ENCODE data around the gene TBP. TPM values are rescaled to one million over a fixed set of nuclear protein-coding genes. Genes with fewer than 3 reads are reported as not detected.
A peak's percentile ranks its signal among the peaks of the same experiment; 100 is the strongest.
"Not testable (repeated sequence)": the region's sequence is repeated elsewhere in the genome, so short reads cannot be mapped to it uniquely, and the experiment has no call there.

Gene TBP
- 10 to 100 TPM; 23.9 to 27.4 TPM for total RNA-seq

DNA sequence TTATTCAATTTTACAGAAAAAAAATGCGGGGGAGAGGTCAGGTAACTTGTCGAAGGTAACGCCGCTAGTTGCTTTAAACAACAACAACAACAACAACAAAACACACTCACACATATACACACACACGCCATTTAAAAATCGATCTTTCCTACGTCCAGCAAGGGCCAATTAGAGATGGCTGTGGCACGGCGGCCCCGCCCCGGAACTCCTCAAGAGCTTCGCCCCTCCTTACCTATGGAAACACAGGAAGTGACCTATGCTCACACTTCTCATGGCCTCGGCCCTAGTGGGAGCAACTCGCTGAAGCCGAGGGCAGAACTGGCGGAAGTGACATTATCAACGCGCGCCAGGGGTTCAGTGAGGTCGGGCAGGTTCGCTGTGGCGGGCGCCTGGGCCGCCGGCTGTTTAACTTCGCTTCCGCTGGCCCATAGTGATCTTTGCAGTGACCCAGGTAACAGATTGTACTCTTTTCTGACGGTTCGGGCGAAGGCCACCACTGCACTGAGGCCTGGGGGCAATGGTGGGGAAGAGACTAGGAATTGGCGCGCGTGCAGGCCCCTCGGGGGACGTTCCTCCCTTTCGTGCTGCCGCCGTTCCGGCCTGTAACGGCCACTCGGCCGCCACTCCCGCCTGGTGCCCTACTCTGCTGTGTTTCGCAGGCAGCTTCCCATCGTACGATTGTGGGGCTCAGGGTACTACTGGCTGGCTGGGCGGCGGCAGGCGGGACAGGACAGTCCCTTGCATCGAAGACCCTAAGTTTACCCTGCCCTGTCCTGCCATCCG, at the start of gene TBP:
Gene TBP (plus strand): TSS at position 357 of the 783 bp plus-strand sequence. CDS start 2,661 bp downstream, outside the sequence.
- Mint-ChIP-seq H3K4me1 (peaks cover 36% of the 10 kb centered on the region), H3K36me3 (ENCODE audit: low read depth) (peaks cover 35% of the 10 kb centered on the region), H3K27ac (no peak within 1 kb of the TSS), H3K9me3 (ENCODE audit: low read depth) (no peaks in the 10 kb centered on the region), H3K4me3 (no peak within 1 kb of the TSS), H3K27me3 (no peaks in the 10 kb centered on the region)
- POLR2A ChIA-PET, result interaction anchor here (0.7 kb wide), 1 partner anchor 13 kb away, joined by 4 read pairs; no protein-coding TSS in a partner anchor
- ATAC-seq, result peak; percentile 96
- peak; percentile 98 for DNase-seq
- intact Hi-C loops (cut with DNase I, micrococcal nuclease), result loop anchor here (1.0 to 10.0 kb wide), 6 partner anchors 30 to 853 kb away; partner anchors contain the start of genes DYNLT2 (in 2 of the 2), ERMARD (in 2 of the 2), FAM120B (in 2 of the 2) and PDCD2 (in 2 of the 2)
- CTCF ChIA-PET, result interaction anchor here (0.8 kb wide), 1 partner anchor 24 kb away, joined by 4 read pairs; no protein-coding TSS in a partner anchor

DNA sequence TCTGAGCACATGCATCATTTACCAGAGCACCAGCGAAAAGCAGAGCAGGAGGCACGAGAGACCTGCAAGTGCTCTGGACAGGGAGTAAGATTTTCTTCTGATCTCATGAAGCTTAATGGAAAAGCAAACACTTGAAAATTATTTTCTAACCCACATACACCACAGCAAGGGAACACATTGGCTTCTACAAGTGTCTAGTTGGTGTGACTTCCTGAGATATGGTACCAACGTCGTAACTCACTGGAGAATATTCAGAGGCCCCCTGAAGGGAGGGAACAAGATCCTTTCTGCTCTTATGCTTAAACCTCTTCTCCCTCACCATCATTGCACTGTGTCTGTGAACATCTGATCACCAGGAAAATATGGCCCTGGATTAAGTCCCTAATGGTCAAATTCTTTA, 49.7 kb upstream of the TBP start:
- Mint-ChIP-seq H3K4me3 (no peak overlapping the region), H3K4me1 (no peaks in the 10 kb centered on the region), H3K9me3 (ENCODE audit: low read depth) (peaks cover 5% of the 10 kb centered on the region), H3K27me3 (peaks cover 49% of the 10 kb centered on the region), H3K36me3 (ENCODE audit: low read depth) (no peaks in the 10 kb centered on the region), H3K27ac (no peak overlapping the region)
- ChIA-PET CTCF (interaction anchor here (0.7 kb wide), 1 partner anchor 427 kb away, joined by 3 read pairs; no protein-coding TSS in a partner anchor), POLR2A (no interaction called here)
- DNase-seq (no peak), ATAC-seq (no peak)
- intact Hi-C loops (cut with DNase I, micrococcal nuclease), result no loop called here

DNA sequence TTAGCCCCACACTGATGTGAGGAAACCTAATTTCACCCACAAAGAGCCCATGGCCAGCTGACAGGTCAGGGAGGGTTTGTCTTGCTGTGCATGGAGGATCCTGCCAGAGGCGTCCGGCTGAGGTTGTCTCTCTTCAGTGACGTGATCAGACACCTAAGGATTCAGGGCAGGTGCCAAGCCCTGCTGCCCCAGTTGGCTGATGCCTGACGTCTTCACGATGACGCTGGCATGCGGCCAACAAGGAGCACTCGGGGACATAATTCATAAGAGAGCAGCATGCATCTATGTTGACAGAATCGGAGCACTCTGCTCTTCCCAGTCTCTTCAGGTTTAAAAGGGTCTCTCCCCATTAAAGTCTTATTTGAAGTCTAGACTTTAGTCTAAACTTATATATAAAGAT, 48.9 kb upstream of the TBP start:
- DNase-seq (no peak), ATAC-seq (no peak)
- no peak overlapping the region for H3K27ac Mint-ChIP-seq
- no peaks in the 10 kb centered on the region for H3K4me1 Mint-ChIP-seq
- no peak overlapping the region for H3K4me3 Mint-ChIP-seq
- peaks cover 5% of the 10 kb centered on the region for H3K9me3 Mint-ChIP-seq (ENCODE audit: low read depth)
- H3K27me3 Mint-ChIP-seq, result peaks cover 49% of the 10 kb centered on the region
- POLR2A ChIA-PET, result no interaction called here
- intact Hi-C loops (cut with DNase I, micrococcal nuclease), result no loop called here
- no peaks in the 10 kb centered on the region for H3K36me3 Mint-ChIP-seq (ENCODE audit: low read depth)
- CTCF ChIA-PET, result no interaction called here

DNA sequence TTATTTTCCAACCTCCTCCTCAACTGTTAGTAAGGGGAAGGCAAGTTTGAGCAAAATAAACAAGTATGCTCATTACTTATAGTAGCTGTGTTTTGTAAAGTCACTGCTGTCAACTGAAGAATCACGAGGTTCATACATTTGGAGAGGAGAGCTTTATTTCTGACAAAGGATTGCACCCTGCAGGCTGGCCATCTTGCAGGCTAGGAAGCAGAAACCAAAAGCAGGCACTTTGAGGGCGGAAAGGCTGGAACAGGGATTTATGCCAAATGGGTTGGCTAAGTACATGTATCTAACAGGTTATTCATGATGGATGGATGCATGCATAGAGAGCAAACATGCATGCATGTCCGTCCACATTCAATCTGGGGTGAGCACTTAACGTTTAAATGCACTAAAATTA, 47.7 kb upstream of the TBP start:
- Mint-ChIP-seq H3K27me3 (peaks cover 44% of the 10 kb centered on the region), H3K4me3 (no peak overlapping the region), H3K36me3 (ENCODE audit: low read depth) (no peaks in the 10 kb centered on the region), H3K27ac (no peak overlapping the region), H3K9me3 (ENCODE audit: low read depth) (peaks cover 2% of the 10 kb centered on the region), H3K4me1 (no peaks in the 10 kb centered on the region)
- CTCF ChIA-PET, result no interaction called here
- intact Hi-C loops (cut with DNase I, micrococcal nuclease), result no loop called here
- POLR2A ChIA-PET, result no interaction called here
- no peak for ATAC-seq
- no peak for DNase-seq

DNA sequence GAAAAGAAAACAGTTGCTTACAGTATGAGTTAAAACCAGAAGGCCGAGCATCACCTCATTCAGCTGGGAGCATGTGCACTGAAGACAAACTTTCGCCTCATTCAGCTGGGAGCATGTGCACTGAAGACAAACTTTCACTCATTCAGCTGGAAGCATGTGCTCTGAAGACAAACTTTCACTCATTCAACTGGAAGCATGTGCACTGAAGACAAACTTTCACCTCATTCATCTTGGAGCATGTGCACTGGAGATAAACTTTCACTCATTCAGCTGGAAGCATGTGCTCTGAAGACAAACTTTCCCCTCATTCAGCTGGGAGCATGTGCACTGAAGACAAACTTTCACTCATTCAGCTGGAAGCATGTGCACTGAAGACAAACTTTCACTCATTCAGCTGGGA, 46.4 kb upstream of the TBP start:
- H3K4me3 Mint-ChIP-seq; DNase-seq; intact Hi-C loops (cut with DNase I, micrococcal nuclease); ATAC-seq; H3K27ac Mint-ChIP-seq; H3K9me3 Mint-ChIP-seq (ENCODE audit: low read depth); H3K36me3 Mint-ChIP-seq (ENCODE audit: low read depth); H3K4me1 Mint-ChIP-seq: not testable (repeated sequence)
- ChIA-PET CTCF (interaction anchor here (0.6 to 1.0 kb wide), 2 partner anchors 42 to 680 kb away, joined by 3 read pairs; no protein-coding TSS in a partner anchor), POLR2A (interaction anchor here (0.6 kb wide), 1 partner anchor 953 kb away, joined by 3 read pairs; no protein-coding TSS in a partner anchor)
- peaks cover 39% of the 10 kb centered on the region for H3K27me3 Mint-ChIP-seq

DNA sequence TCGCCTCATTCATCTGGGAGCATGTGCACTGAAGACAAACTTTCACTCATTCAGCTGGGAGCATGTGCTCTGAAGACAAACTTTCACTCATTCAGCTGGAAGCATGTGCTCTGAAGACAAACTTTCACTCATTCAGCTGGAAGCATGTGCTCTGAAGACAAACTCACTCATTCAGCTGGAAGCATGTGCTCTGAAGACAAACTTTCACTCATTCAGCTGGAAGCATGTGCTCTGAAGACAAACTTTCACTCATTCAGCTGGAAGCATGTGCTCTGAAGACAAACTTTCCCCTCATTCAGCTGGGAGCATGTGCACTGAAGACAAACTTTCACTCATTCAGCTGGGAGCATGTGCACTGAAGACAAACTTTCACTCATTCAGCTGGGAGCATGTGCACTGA, 45.9 kb upstream of the TBP start:
- H3K27me3 Mint-ChIP-seq, result peaks cover 38% of the 10 kb centered on the region
- intact Hi-C loops (cut with DNase I, micrococcal nuclease); DNase-seq; H3K9me3 Mint-ChIP-seq (ENCODE audit: low read depth); ATAC-seq; H3K4me3 Mint-ChIP-seq; H3K36me3 Mint-ChIP-seq (ENCODE audit: low read depth); H3K27ac Mint-ChIP-seq; H3K4me1 Mint-ChIP-seq: not testable (repeated sequence)
- ChIA-PET POLR2A (interaction anchor here (0.6 kb wide), 1 partner anchor 953 kb away, joined by 3 read pairs; no protein-coding TSS in a partner anchor), CTCF (interaction anchor here (0.6 to 0.7 kb wide), 2 partner anchors 43 to 677 kb away, joined by 3 read pairs; no protein-coding TSS in a partner anchor)

DNA sequence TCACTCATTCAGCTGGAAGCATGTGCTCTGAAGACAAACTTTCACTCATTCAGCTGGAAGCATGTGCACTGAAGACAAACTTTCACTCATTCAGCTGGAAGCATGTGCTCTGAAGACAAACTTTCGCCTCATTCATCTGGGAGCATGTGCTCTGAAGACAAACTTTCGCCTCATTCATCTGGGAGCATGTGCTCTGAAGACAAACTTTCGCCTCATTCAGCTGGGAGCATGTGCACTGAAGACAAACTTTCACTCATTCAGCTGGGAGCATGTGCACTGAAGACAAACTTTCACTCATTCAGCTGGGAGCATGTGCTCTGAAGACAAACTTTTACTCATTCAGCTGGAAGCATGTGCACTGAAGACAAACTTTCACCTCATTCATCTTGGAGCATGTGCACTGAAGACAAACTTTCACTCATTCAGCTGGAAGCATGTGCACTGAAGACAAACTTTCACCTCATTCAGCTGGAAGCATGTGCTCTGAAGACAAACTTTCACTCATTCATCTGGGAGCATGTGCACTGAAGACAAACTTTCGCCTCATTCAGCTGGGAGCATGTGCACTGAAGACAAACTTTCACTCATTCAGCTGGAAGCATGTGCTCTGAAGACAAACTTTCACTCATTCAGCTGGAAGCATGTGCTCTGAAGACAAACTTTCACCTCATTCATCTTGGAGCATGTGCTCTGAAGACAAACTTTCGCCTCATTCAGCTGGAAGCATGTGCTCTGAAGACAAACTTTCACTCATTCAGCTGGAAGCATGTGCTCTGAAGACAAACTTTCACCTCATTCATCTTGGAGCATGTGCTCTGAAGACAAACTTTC, 45.1 kb upstream of the TBP start:
- intact Hi-C loops (cut with DNase I, micrococcal nuclease); ATAC-seq; DNase-seq; H3K4me1 Mint-ChIP-seq; H3K36me3 Mint-ChIP-seq (ENCODE audit: low read depth); H3K27ac Mint-ChIP-seq; H3K4me3 Mint-ChIP-seq; H3K9me3 Mint-ChIP-seq (ENCODE audit: low read depth): not testable (repeated sequence)
- POLR2A ChIA-PET, result interaction anchor here (0.7 kb wide), 1 partner anchor 181 kb away, joined by 3 read pairs; no protein-coding TSS in a partner anchor
- H3K27me3 Mint-ChIP-seq, result peaks cover 33% of the 10 kb centered on the region
- CTCF ChIA-PET, result interaction anchor here (0.7 to 1.0 kb wide), 3 partner anchors 9 to 719 kb away, joined by 3 to 4 read pairs (median 3); no protein-coding TSS in a partner anchor

DNA sequence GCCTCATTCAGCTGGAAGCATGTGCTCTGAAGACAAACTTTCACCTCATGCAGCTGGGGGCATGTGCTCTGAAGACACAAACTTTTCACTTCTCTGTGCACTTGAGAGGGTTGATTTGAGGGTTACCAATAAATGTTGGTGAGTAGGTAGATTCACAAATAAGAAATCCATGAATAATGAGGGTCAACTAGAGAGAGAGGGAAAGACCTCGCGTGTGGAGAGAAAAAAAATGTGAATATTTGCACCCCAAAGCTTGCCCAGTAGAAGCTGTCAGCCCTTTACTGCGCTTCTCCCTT, 44.5 kb upstream of the TBP start:
- no peaks in the 10 kb centered on the region for H3K9me3 Mint-ChIP-seq (ENCODE audit: low read depth)
- no peak for ATAC-seq
- intact Hi-C loops (cut with DNase I, micrococcal nuclease), result no loop called here
- POLR2A ChIA-PET, result interaction anchor here (0.7 kb wide), 1 partner anchor 181 kb away, joined by 3 read pairs; no protein-coding TSS in a partner anchor
- CTCF ChIA-PET, result interaction anchor here (0.8 to 1.0 kb wide), 2 partner anchors 8 to 720 kb away, joined by 3 to 4 read pairs; no protein-coding TSS in a partner anchor
- no peak for DNase-seq
- H3K27ac Mint-ChIP-seq, result no peak overlapping the region
- no peak overlapping the region for H3K4me3 Mint-ChIP-seq
- H3K27me3 Mint-ChIP-seq, result peaks cover 33% of the 10 kb centered on the region
- H3K4me1 Mint-ChIP-seq, result no peaks in the 10 kb centered on the region
- H3K36me3 Mint-ChIP-seq (ENCODE audit: low read depth), result no peaks in the 10 kb centered on the region

DNA sequence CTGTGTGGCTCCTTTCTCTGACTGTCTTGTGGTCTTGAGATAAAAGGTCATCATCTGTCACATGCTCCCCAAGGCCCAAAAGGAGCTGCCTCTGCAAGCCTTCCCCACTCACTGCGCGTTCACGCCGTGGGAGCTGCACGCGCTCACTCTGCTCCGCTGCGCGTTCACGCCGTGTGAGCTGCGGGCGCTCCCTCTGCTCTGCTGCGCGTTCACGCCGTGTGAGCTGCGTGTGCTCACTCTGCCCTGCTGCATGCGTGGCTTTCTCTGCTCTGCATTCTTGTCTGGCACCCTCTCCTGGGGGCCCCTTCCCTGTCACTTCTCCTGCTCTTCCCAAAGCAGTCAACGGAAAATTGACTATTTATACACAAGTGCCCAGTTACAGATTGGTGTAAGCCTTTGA, 43.5 kb upstream of the TBP start:
- ATAC-seq (no peak), DNase-seq (no peak)
- intact Hi-C loops (cut with DNase I, micrococcal nuclease), result no loop called here
- H3K36me3 Mint-ChIP-seq (ENCODE audit: low read depth), result no peaks in the 10 kb centered on the region
- peaks cover 30% of the 10 kb centered on the region for H3K27me3 Mint-ChIP-seq
- ChIA-PET CTCF (interaction anchor here (1.2 to 1.3 kb wide), 2 partner anchors 12 to 678 kb away, joined by 3 to 4 read pairs; no protein-coding TSS in a partner anchor), POLR2A (interaction anchor here (0.6 kb wide), 1 partner anchor 326 kb away, joined by 4 read pairs; no protein-coding TSS in a partner anchor)
- H3K4me3 Mint-ChIP-seq, result no peak overlapping the region
- no peaks in the 10 kb centered on the region for H3K4me1 Mint-ChIP-seq
- H3K9me3 Mint-ChIP-seq (ENCODE audit: low read depth), result no peaks in the 10 kb centered on the region
- H3K27ac Mint-ChIP-seq, result no peak overlapping the region

DNA sequence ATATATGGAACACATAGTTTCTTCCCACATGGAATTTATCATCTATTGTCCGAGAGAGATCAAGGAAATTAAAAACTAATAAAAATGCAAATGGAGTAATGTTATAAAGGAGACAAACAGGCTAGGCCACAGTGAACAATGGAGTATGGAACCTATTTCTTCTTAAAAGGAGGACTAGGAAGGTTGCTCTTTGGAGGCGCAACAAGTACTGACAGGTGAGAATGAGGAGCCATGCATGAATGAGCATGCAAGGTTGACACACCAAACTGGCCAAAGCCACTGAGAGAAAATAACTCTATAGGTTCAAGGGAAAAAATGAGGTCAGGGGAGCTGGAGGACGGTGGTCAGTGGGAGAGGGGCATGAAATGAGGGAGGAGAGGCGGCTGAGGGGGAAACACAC, 41.9 kb upstream of the TBP start:
- no peak for ATAC-seq
- CTCF ChIA-PET, result interaction anchor here (2.2 kb wide), 1 partner anchor 681 kb away, joined by 13 read pairs; no protein-coding TSS in a partner anchor
- Mint-ChIP-seq H3K36me3 (ENCODE audit: low read depth) (no peaks in the 10 kb centered on the region), H3K4me1 (no peaks in the 10 kb centered on the region), H3K27me3 (peaks cover 26% of the 10 kb centered on the region), H3K4me3 (no peak overlapping the region), H3K27ac (no peak overlapping the region), H3K9me3 (ENCODE audit: low read depth) (no peaks in the 10 kb centered on the region)
- intact Hi-C loops (cut with DNase I, micrococcal nuclease), result no loop called here
- POLR2A ChIA-PET, result no interaction called here
- no peak for DNase-seq

DNA sequence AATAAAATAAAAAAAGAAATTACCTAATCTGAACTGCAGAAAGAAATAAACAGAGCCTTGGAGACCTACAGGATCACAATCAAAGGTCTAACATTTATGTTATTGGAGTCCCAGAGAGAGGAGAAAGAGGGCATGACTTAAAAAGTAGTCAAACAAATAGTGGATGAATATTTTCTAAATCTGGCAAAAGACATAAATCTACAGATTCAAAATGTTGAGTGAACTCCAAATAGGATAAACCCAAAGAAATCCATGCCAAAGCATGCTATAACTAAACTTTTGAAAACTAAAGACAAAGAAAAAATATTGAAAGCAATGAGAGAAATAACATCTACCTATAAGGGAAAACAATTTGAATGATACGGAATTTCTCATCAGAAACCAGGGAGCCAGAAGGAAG, 39.3 kb upstream of the TBP start:
- H3K27me3 Mint-ChIP-seq, result peaks cover 37% of the 10 kb centered on the region
- ChIA-PET POLR2A (no interaction called here), CTCF (no interaction called here)

More for the DNA sequence above, 39.3 kb upstream of the TBP start:
- no peaks in the 10 kb centered on the region for H3K4me1 Mint-ChIP-seq
- intact Hi-C loops (cut with DNase I, micrococcal nuclease), result loop anchor here (5.0 kb wide), 2 partner anchors 223 to 1558 kb away; partner anchors contain the start of gene DLL1 (in 1 of the 2)
- DNase-seq, result no peak
- no peak overlapping the region for H3K4me3 Mint-ChIP-seq
- H3K36me3 Mint-ChIP-seq (ENCODE audit: low read depth), result no peaks in the 10 kb centered on the region
- no peak for ATAC-seq
- H3K27ac Mint-ChIP-seq, result no peak overlapping the region
- H3K9me3 Mint-ChIP-seq (ENCODE audit: low read depth), result no peaks in the 10 kb centered on the region

Measured in activated CD4-positive, alpha-beta T cell treated with anti-CD3 and anti-CD28 coated beads for 36 hours (primary cell).